CD4-positive, alpha-beta T cell treated with Interleukin-6 at 100 ng/mL for 8 hours (primary cell): ENCODE measurements around the gene LYPLA2.
"Not testable (repeated sequence)": the region's sequence is repeated elsewhere in the genome, so short reads cannot be mapped to it uniquely, and the experiment has no call there.

Source experiments
- DNase-seq: peaks from one replicate; pipeline ENCODE4 v3.0.0-alpha.2; 2020; ENCODE audit warnings: mixed read lengths, low spot score

LYPLA2 gene

DNA sequence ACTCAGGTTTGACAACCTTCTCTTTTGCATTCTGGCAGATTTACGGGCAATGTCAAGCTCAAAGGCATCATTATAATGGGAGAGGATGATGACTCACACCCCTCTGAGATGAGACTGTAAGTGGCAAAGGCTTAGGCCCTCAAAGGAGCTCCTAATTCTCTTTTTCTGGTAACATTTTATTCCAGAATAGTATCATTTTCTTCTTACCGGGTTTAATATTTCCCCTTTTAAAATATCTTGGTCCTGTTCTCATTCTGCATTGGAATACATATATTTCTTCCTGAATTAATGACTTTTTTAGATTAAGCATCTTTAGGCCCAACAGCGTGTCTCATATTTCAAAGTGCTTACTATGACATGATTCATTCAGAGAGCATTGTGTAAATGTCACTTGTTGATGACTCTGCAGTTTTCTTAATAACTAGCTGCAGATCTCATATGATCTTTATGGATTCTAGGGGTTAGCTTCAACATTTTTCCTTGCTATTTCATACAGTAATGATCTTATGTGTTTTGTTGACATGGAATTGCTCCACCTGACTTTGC lies 11.0 kb upstream of the LYPLA2 start:
- no peak for DNase-seq

DNA sequence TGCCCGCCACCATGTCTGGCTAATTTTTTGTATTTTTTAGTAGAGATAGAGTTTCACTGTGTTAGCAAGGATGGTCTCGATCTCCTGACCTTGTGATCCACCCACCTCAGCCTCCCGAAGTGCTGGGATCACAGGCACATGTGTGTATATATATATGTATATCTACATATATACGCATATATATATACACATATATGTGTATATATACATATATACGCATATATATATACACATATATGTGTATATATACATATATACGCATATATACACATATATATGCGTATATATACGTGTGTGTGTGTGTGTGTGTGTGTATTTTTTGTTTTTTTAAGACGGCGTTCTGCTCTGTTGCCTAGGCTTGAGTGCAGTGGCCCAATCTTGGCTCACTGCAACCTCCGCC lies 7.8 kb upstream of the LYPLA2 start:
- DNase-seq: not testable (repeated sequence)

DNA sequence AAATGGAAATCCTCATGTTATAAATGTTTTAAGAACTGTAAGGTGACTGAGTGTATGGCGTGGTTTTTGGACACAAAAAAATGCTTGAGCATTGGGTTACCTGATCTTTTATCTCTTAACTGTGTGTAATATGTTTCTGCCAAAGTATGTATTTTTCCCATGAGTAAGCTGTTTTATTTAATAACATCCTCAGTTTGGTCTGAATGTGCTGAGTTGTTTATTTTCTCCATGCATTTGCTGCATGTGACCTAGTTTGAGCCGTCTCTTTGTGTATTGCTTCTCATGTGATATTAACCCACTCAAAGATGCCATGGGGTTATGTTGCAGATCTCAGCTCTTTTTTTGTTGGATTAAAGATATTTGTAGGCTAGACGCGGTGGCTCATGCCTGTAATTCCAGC lies 6.1 kb upstream of the LYPLA2 start:
- DNase-seq: no peak

DNA sequence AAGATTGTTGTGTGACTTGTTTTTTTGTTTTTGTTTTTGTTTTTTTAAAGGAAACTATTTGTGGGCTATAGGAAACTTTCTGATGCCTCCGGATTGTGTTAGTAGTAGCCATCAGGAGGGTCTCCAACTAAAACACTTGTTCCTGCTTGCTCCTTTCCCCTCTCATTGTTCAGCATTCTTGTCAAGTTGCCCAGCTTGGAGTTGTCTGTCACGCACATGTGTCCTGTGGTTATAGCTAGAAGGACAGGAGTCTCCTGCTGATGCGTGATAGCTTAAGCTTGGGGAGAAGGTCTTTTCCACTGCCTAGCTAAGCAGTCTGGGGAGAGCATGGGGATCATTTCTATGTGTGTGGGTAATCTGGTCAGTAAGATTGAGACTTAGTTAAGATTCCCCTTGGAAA lies 3.2 kb upstream of the LYPLA2 start:
- DNase-seq: no peak

DNA sequence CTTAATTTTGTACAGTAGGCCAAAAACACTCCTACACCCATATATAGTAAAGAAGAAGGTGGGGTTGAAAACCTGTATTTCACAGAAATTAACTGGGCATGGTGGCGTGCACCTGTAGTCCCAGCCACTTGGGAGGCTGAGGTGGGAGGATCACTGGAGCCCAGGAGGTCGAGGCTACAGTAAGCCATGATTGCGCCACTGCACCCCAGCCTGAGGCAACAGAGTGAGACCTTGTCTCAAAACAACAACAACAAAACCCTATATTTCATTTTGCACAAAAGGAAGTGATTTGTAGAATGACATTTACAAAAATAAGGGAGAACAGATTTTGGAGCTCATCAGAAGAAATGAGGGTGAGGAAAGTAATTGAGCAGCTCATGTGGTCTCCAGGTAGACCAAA lies 2.2 kb upstream of the LYPLA2 start:
- no peak for DNase-seq

DNA sequence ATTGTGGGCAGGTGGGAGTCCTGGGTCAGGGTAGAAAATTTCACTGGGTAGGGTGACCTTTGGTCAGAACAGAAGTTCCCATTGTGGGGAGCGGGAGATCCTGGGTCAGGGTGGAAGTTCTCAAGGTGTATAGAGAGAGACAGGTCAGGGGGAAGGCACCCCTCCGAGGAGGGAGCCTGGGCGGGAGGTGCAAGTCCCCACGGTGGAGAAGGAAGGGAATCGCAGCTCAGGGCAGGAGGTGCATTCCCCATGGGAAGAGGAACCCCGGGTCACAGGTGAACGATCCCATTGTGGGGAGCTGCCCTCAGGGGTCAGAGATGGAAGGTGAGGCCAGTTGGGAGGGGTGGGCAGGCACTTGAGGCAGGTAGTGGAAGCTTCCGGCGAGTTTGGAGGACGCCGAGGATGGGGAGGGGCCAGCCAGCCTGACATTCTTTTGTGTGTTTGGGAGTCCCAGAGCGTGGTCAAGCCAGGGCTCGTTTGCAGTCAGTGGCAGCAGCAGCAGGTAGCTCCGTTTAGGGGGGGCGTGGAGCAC lies 637 bp downstream of the LYPLA2 start:
- peak; percentile 24 for DNase-seq

DNA sequence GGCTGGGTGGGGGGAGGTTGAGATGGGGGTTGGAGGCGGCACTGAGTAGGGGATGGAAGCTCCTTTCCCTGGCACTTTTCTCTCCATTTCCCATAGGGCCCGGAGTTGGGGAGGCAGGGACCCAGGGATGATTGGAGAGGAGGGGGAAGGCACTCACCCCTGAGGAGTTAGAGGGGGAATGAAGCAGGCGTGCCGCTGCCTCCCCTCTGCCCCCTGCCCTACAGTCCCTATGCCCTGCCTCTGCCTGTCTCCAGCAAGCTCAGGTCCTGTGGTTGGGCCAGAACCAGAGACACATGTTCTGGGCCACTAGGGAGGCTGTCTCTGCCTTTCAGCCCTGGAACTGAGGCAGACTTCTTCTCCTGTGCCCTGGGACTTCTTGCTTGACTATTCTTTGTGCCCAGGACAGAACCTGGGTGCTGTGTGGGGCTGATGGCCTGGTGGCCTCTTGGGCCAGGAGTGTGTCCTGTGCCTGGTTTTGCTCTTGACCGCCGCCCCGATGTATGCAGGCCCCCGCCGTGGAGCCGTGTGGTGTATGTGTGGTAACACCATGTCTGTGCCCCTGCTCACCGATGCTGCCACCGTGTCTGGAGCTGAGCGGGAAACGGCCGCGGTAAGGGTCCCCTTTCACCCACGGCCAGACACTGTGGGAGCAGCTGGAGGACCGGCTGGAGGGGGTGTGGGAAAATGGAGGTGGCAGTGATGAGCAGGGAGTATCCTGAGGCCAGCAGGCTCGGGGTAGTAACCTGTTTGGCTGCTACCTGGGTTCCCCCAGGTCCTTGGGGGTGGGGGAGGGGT lies 1.4 kb downstream of the LYPLA2 start:
- DNase-seq: no peak

DNA sequence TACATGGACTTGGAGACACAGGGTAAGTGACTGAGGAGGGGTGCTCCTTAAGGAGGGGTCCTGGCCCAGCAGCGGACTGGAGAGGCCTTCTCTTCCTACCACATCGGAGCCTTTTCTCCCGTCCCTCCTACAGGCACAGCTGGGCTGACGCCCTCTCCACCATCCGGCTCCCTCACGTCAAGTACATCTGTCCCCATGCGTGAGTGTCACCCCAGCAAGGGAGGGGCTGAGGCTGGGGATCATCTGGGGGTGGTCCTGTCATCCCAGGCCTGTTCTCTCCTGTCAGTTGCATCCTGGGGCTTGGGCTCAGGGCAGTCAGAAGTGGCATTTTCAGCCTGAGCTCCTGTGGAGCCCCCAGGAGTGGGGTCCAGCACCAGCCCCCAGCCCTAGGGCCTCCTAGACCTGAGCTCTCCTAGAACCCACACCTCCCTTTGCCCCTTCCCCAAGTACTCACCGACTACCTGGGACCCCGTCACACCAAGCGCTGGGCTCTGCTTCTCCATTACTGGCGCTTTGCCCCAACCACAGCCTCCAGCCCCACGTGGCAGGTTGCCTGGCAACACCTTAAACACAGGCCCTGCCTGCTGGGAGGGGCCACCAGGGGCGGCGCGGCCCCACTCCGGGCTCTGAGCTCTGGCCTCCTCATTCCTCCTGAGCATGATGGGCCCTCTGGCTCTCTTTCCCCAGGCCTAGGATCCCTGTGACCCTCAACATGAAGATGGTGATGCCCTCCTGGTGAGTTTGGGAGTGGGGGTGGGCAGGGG lies 2.3 kb downstream of the LYPLA2 start:
- no peak for DNase-seq

DNA sequence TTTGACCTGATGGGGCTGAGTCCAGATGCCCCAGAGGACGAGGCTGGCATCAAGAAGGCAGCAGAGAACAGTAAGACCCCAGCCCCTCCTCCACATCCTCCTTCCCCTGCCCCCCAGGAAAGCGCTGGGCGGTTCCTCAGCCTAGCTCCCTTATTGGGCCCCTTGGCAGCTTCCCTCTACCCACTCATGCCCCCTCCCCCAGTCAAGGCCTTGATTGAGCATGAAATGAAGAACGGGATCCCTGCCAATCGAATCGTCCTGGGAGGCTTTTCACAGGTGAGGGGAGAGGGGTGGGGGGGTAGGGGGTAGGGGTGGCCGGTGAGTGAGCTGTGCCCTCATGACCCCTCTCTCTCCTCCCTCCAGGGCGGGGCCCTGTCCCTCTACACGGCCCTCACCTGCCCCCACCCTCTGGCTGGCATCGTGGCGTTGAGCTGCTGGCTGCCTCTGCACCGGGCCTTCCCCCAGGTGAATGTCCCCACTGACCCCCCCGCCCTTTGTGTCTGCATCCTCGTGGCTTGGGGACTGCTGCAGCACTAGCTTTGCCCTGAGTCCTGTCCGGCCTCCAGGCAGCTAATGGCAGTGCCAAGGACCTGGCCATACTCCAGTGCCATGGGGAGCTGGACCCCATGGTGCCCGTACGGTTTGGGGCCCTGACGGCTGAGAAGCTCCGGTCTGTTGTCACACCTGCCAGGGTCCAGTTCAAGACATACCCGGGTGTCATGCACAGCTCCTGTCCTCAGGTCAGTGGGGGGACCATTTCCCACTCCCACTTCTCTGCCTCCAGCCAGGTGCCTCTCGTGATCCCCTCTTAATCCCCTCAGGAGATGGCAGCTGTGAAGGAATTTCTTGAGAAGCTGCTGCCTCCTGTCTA lies 3.2 kb downstream of the LYPLA2 start:
- DNase-seq: no peak

DNA sequence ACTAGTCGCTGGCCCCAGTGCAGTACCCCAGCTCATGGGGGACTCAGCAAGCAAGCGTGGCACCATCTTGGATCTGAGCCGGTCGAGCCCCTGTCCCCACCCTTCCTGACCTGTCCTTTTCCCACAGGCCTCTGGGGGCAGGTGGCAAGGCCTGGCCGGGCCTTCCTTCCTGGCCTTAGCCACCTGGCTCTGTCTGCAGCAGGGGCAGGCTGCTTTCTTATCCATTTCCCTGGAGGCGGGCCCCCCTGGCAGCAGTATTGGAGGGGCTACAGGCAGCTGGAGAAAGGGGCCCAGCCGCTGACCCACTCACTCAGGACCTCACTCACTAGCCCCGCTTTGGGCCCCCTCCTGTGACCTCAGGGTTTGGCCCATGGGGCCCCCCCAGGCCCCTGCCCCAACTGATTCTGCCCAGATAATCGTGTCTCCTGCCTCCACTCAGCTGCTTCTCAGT lies 3.8 kb downstream of the LYPLA2 start:
- not testable (repeated sequence) for DNase-seq

DNA sequence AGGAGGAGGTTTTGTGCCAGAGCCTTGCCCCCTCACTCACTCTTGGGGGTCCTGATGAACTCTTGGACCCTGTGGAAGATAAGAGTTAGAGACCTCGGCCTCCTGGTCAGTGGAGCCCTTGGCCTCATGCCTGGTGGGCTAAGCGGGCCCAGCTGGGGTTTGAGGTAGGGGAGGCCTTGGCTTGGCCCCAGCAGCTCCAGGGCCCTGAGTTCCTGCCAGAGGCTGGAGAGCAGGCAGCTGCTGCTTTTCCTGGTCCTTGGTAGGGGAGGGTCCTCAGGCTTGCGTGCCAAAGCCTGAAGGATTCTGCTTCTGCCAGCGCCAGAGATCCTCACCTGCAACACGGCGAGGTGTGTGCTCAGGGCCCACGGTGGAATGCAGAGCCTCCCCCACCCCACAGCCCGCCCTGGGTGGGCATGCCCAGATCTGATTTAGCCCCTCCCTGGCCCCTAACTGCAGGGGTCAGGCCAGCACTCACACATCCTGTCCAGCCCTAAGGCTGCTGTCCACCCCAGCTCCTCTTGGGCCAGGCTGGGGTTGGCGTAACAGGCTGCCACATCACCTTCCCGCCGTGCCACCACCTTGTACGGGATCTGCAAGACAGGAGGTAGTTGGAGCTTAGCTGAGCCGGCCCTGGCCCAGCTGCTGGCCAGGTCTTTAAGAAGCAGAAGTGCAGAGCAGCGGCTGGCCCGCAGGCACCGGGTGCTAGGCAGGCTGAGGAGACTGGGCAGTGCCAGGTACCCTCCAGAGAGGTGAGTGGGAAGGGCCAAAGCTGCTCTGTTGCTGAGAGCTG lies 4.9 kb downstream of the LYPLA2 start:
- no peak for DNase-seq

DNA sequence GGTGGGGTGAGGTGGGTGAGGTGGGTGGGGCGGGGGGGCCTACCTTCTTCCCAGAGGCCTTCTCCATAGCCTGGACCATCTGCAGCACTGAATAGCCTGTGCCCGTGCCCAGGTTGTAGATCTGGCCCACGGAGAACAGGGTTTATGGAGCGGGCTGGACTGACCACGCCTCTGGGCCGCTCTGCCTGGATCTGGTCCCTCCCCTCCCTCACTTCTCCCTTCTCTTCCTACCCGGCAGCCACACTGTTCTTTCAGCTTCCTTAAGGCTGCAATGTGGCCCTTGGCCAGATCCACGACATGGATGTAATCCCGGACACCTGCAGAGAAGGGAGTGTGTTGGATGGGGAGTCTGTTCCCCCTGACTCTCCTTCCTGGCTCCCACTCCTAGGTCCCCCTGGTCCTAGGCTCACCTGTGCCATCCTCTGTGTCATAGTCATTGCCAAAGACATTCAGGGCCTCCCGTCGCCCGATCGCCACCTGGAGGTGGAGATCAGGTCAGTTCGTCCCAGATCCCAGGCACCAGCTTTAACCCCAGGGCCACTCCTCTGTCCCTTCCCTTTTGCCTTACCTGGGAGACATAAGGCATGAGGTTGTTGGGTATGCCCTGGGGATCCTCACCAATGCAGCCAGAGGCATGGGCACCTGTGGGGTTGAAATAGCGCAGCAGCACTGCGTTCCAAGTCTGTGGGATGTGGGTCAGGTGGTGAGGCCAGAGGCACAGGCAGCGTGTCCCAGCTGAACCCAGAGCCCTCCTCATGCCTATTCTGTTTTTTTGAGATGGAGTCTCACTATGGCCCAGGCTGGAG lies 5.7 kb downstream of the LYPLA2 start:
- no peak for DNase-seq

DNA sequence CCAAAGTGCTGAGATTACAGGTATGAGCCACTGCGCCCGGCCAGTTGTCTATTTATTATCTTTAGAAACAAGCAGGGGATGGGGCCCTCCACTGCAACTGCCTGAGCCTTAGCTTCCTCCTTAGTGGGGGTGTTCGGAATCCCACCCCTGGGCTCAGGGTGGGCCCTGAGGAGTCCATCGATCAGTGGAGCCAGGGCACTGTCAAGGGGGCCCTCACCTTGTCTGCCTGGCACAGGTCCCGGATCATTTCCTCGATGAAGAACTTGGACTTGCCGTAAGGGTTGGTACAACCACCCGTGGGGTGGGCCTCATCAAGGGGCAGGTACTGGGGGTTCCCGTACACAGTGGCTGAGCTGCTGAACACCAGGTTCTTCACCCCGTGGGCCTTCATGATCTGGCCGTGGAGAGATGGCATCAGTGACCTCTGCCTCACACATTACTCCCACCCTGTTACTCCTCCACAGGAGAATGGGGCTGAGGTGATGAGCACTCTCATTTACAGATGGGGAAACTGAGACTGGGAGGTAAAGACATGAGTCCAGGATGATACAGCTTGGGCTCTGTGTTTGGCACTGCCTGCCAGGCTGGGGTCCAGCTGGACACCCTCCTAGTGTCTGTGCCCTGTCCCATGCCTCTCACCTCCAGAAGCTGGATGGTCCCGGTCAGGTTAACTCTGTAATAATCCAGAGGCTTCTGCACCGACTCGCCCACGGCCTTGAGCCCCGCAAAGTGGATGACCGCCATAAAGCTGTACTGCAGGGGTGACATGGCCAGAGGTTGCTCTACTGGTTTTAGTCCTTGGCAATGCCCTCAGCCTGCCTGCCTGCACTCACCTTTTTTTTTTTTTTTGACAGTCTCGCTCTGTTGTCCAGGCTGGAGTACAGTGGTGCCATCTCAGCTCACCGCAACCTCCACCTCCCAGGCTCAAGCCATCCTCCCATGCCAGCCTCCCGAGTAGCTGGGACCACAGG lies 6.8 kb downstream of the LYPLA2 start:
- no peak for DNase-seq

DNA sequence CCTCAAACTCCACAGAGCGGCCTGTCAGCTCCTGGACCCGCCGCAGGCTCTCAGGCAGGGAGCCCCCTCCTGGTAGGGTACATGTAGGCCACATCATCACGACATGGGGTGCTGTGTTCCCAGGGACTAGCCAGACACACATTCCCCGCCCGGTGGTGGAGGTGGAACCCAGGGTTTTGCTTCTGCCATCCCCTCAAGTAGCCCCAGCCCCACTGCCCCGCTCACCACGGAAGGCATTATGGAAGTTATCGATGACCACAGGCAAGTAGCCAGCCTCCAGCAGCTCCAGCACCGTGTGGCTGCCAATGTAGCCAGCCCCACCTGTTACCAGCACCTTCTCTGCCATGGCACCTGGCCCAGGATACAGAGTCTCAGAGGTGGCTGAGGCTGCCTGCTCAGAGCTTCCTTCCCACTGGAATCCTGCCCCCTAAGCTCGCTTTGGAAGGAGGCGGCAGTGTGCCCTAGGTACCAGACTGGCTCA lies 7.8 kb downstream of the LYPLA2 start:
- no peak for DNase-seq

DNA sequence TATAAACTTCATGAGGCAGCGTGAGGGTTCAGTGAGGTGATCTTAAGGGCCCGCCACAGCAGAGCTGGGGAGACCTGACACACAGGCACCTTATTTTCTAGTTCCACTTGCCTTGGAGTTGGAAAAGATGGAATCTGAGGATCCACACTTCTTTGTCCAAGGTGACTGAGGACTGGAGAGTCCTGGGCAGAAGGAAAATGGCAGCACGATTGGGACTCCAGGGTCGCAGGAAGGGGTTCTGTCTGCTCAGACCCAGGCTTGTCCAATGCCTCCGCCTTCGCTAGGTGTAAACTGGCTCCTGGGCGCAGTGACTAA lies 8.3 kb downstream of the LYPLA2 start:
- no peak for DNase-seq

DNA sequence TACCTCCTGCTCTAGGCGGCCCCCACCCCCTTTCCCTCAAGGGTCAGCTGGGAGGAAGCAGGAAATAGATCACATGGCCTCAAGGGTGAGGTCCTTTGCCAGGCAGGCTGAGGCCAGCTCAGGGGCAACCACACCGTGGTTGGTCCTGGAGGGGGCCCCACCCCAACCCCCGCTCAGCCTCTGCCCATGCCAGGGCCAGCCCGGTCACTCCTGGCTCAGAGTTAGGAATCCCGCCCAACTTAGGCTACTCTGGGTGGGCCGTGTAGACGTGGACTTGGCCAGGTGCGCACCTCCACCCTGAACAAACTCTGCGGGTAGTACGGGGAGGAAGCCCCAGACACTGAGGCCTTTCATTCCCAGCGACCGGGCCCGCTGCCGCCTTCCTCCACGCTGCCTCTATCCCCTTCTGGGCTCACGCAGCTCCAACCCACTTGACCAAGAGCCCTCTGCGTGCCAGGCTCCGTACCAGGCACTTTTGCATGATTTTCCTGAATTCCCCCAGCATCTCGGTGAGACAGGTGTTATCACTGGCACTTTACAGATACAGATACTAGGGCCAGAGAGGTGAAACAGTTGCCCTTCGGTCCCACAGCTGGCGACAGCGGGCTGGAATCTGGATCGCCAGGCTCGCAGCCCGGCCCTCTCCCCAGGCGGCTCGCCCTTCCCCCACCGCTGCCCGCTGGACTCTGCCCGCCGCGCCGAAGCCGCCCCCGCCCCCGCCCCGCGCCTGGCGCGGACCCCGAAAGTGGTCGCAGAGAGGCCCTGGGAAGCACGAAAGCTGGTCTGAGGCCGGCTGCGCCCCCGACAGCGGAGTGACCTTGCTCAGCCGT lies 8.8 kb downstream of the LYPLA2 start:
- peak; percentile 34 for DNase-seq

DNA sequence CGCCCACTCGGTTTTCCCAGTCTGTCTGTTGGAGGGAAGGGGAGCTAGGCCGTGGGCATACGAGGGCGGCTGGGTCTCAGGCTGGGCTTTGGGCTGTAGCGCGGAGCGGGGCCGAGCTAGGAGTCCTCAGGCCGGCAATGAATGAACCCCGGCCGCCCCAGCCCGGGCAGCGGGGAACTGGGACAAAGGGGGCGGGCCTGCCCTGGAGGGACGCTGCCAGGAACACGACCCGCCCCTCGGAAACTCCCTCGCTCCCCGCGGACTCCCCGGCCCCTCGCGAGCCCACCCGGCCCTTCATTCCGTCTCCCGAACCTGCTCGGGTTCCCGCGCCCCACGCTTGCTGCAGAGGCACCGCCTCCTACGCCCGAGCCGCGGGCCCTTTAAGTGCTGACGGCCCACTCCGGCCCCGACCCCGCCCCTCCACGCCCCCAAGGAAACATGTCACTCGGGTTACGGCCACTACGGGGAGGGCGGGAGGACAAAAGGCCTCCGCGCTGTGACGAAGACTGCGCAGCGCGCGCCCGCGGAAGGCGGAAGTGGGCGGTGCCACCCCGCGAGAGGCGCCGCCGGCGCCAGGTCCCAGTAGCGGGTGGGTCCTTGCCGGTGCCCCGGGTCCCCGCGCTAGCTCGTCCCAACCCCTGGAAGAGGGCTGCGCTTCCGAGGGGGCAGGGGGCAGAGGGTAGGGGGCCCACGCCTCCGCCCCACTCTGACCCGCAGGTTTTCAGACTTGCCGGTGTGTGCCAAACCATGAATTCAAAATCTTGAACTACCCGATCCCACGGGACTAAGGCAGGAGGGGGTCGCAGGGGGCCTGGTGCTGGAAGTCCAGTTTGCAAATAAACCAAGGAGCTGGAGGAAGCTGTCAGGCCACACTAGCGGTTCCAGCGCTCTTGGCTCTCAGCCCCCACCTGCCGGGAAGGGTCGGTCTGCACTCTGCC lies 9.7 kb downstream of the LYPLA2 start, which contains the start of gene GALE:
GALE (minus strand) TSS at position 355 of the 938 bp plus-strand sequence. CDS start 1,747 bp downstream, outside the sequence.
- peak; percentile 97 for DNase-seq
